CD14-positive monocyte (primary cell): ENCODE measurements around the gene SPSB1. TPM values are rescaled to one million over a fixed set of nuclear protein-coding genes. Genes with fewer than 3 reads are reported as not detected.

Source experiments
- DNase-seq, 3 donors: peaks; one replicate each; pipeline ENCODE4 v3.0.0-alpha.2; 2011 to 2022
- H2AFZ ChIP-seq: 2 replicates; pipeline ENCODE4 v1.6.0; 2012; ENCODE audit warnings: mild to moderate bottlenecking, low read depth, low read length, inconsistent platforms; ENCODE audit not compliant: insufficient read depth, poor library complexity, severe bottlenecking
- H3K27ac ChIP-seq, 2 donors: 1 replicate in 1 of 2; 2 replicates in 1 of 2; pipeline ENCODE4 v1.5.1; 2012 to 2013; ENCODE audit warnings: low read length in 2 of 2, control low read depth in 1 of 2, inconsistent platforms in 1 of 2, low read depth in 1 of 2, mild to moderate bottlenecking in 1 of 2
- H3K27me3 ChIP-seq, 2 donors: one replicate each; pipeline versions ENCODE4 v1.6.0 to v1.6.1; 2011 to 2013; ENCODE audit warnings: low read length in 2 of 2; ENCODE audit not compliant: control insufficient read depth in 2 of 2, insufficient read depth in 2 of 2
- H3K36me3 ChIP-seq, 2 donors: replicated peaks in 1 of 2; 1 replicate in 1 of 2; 2 replicates in 1 of 2; pipeline versions ENCODE4 v1.5.1 to v1.6.1; 2012 to 2013; ENCODE audit warnings: low read length in 2 of 2, control low read depth in 1 of 2, inconsistent platforms in 1 of 2, mild to moderate bottlenecking in 1 of 2; ENCODE audit not compliant: insufficient read depth in 2 of 2, control insufficient read depth in 1 of 2
- H3K4me1 ChIP-seq, 2 donors: 1 replicate in 1 of 2; 2 replicates in 1 of 2; pipeline versions ENCODE4 v1.5.1 to v1.6.1; 2012 to 2013; ENCODE audit warnings: low read length in 2 of 2, control low read depth in 1 of 2, inconsistent platforms in 1 of 2, mild to moderate bottlenecking in 1 of 2, moderate library complexity in 1 of 2; ENCODE audit not compliant: insufficient read depth in 2 of 2, control insufficient read depth in 1 of 2
- H3K4me2 ChIP-seq: replicated peaks from 2 replicates; pipeline ENCODE3; 2012; ENCODE audit warnings: low read length, moderate library complexity, mild to moderate bottlenecking; ENCODE audit not compliant: poor library complexity, severe bottlenecking; ENCODE audit errors: extremely low read depth
- H3K4me3 ChIP-seq, 3 experiments: fragments of 200-600 bp in 1 of 3; sonication (generic) in 1 of 3; replicated peaks in 1 of 3; 1 replicate in 2 of 3; 2 replicates in 1 of 3; pipeline ENCODE4 v1.5.1; 2011 to 2013; ENCODE audit warnings: low read length in 3 of 3, mild to moderate bottlenecking in 3 of 3, control low read depth in 2 of 3, low read depth in 2 of 3, inconsistent platforms in 1 of 3, moderate library complexity in 1 of 3
- H3K79me2 ChIP-seq: 2 replicates; pipeline ENCODE4 v1.6.0; 2012; ENCODE audit warnings: mild to moderate bottlenecking, control low read depth, inconsistent platforms, low read length, moderate library complexity; ENCODE audit not compliant: insufficient read depth
- H3K9ac ChIP-seq: 2 replicates; pipeline ENCODE4 v1.6.0; 2017; ENCODE audit warnings: low read length, mild to moderate bottlenecking; ENCODE audit not compliant: insufficient read depth, poor library complexity, severe bottlenecking
- H3K9me3 ChIP-seq, 2 donors: replicated peaks in 1 of 2; 1 replicate in 1 of 2; 2 replicates in 1 of 2; pipeline versions ENCODE4 v1.5.1 to v1.6.1; 2012 to 2013; ENCODE audit warnings: low read length in 2 of 2, control low read depth in 1 of 2; ENCODE audit not compliant: control insufficient read depth in 1 of 2, insufficient read depth in 1 of 2
- H4K20me1 ChIP-seq: 2 replicates; pipeline ENCODE4 v1.6.0; 2012; ENCODE audit warnings: mild to moderate bottlenecking, low read length, control low read depth, moderate library complexity; ENCODE audit not compliant: insufficient read depth
- H3K27ac Mint-ChIP-seq, 7 donors: one replicate each; pipeline ENCODE4 v1.8.0; 2020; ENCODE audit warnings: mild to moderate bottlenecking in 7 of 7, mixed read lengths in 7 of 7, moderate library complexity in 6 of 7, inconsistent platforms in 2 of 7
- H3K27me3 Mint-ChIP-seq, 3 donors: one replicate each; pipeline ENCODE4 v1.8.0; 2021 to 2022; ENCODE audit warnings: low read depth in 3 of 3, mild to moderate bottlenecking in 3 of 3, mixed read lengths in 3 of 3, moderate library complexity in 3 of 3, inconsistent platforms in 1 of 3
- H3K36me3 Mint-ChIP-seq, 2 donors: one replicate each; pipeline ENCODE4 v1.8.0; 2020; ENCODE audit warnings: mixed read lengths in 2 of 2, inconsistent platforms in 1 of 2, mild to moderate bottlenecking in 1 of 2
- H3K4me1 Mint-ChIP-seq: one replicate; pipeline ENCODE4 v1.8.0; 2020; ENCODE audit warnings: mild to moderate bottlenecking, mixed read lengths
- H3K4me3 Mint-ChIP-seq, 2 donors: one replicate each; pipeline ENCODE4 v1.8.0; 2020; ENCODE audit warnings: mild to moderate bottlenecking in 2 of 2, mixed read lengths in 2 of 2, moderate library complexity in 1 of 2
- H3K9me3 Mint-ChIP-seq, 7 donors: one replicate each; pipeline ENCODE4 v1.8.0; 2020 to 2022; ENCODE audit warnings: mixed read lengths in 7 of 7, mild to moderate bottlenecking in 6 of 7, moderate library complexity in 6 of 7, inconsistent platforms in 2 of 7
- CTCF ChIP-seq: fragments of 200-600 bp; IDR thresholded peaks from one replicate; pipeline ENCODE4 v1.8.0; 2022; ENCODE audit warnings: antibody characterized with exemption, mild to moderate bottlenecking
- WGBS: methylation state at CpG from one replicate; pipeline ENCODE4 v1.1.5; 2013; ENCODE audit warnings: missing lambda C conversion rate; ENCODE audit not compliant: insufficient coverage; 5-methylcytosine and 5-hydroxymethylcytosine counted together
- intact Hi-C, 2 donors: fragments of 100-400 bp; cut with micrococcal nuclease; formaldehyde crosslinking; loops; one replicate each; pipeline versions ENCODE4 v1.15.0 to v1.15.1; 2023
- polyA plus RNA-seq, 3 donors: library from polyadenylated mRNA; depleted of rRNA in 1 of 3; unstranded in 2 of 3; stranded (reverse) in 1 of 3; fragments of 300-500 nt in 2 of 3; fragments of >200 nt in 1 of 3; fragmentation: Illumina TruSeq in 2 of 3; gene quantifications; 1 replicate in 2 of 3; 2 replicates in 1 of 3; pipeline ENCODE4 v1.2.3, GENCODE V29; 2012 to 2021

The SPSB1 gene
- polyA plus RNA-seq, 3 donors, result 0.15 to 1.2 (median 0.29) TPM

- H3K9me3 Mint-ChIP-seq, result peaks cover 0 to 3% (median 0%) of the 10 kb centered on the region in 7 donors
Measured at GRCh38 chr1:9374748-9375341, 82.2 kb downstream of the SPSB1 start.

GRCh38 chr1:9375912-9376311 lies 83.2 kb downstream of the SPSB1 start:
- Mint-ChIP-seq H3K36me3 (no peaks in the 10 kb centered on the region), H3K4me1 (peaks cover 14% of the 10 kb centered on the region), H3K4me3 (no peak overlapping the region), H3K27ac (no peak overlapping the region), H3K27me3 (peaks cover 0 to 8% (median 2%) of the 10 kb centered on the region in 3 donors), H3K9me3 (peaks cover 0 to 9% (median 4%) of the 10 kb centered on the region in 7 donors)
- Histone ChIP-seq H3K9ac (no peak overlapping the region), H3K4me2 (no peak overlapping the region), H3K4me3 (no peak overlapping the region), H3K27ac (no peak overlapping the region), H3K4me1 (peaks cover 11 to 12% of the 10 kb centered on the region in 2 donors), H3K9me3 (peaks cover 0 to 10% of the 10 kb centered on the region in 2 donors), H2AFZ (no peak overlapping the region), H3K27me3 (no peaks in the 10 kb centered on the region), H3K79me2 (no peaks in the 10 kb centered on the region), H4K20me1 (no peaks in the 10 kb centered on the region), H3K36me3 (no peaks in the 10 kb centered on the region)
- no peak for DNase-seq
- TF ChIP-seq CTCF, result no peak
- 90% methylated on average over 12 of the region's 15 CpGs for WGBS
- intact Hi-C loops, result no loop called here

More at GRCh38 chr1:9374748-9375341, 82.2 kb downstream of the SPSB1 start:
- H2AFZ ChIP-seq, result no peak overlapping the region
- no peak overlapping the region for H3K4me3 ChIP-seq
- no peak overlapping the region for H3K9ac ChIP-seq
- peaks cover 0 to 10% (median 6%) of the 10 kb centered on the region in 3 donors for H3K27me3 Mint-ChIP-seq
- no peak overlapping the region for H3K4me2 ChIP-seq
- no peaks in the 10 kb centered on the region for H3K36me3 ChIP-seq
- H3K36me3 Mint-ChIP-seq, result no peaks in the 10 kb centered on the region
- H4K20me1 ChIP-seq, result no peaks in the 10 kb centered on the region
- peaks cover 0 to 2% of the 10 kb centered on the region in 2 donors for H3K9me3 ChIP-seq
- DNase-seq, result no peak
- TF ChIP-seq CTCF, result no peak
- H3K79me2 ChIP-seq, result no peaks in the 10 kb centered on the region
- H3K27ac Mint-ChIP-seq, result no peak overlapping the region
- H3K4me3 Mint-ChIP-seq, result no peak overlapping the region
- H3K27ac ChIP-seq, result no peak overlapping the region
- 84% methylated on average over 4 of the region's 7 CpGs for WGBS
- peaks cover 11 to 12% of the 10 kb centered on the region in 2 donors for H3K4me1 ChIP-seq
- intact Hi-C loops, result no loop called here
- H3K27me3 ChIP-seq, result no peaks in the 10 kb centered on the region
- peaks cover 12% of the 10 kb centered on the region for H3K4me1 Mint-ChIP-seq
